CD4-positive, CD25-positive, alpha-beta regulatory T cell (primary cell): ENCODE results near the gene EMC8. TPM values are rescaled to one million over a fixed set of nuclear protein-coding genes. Genes with fewer than 3 reads are reported as not detected.
"Not testable (repeated sequence)": the region's sequence is repeated elsewhere in the genome, so short reads cannot be mapped to it uniquely, and the experiment has no call there.

ENCODE experiments used
- ATAC-seq, 2 donors: fragments of 150-1000 bp; cut with Tn5 transposase; one replicate each; pipeline ENCODE4 v1.10.0; 2021; ENCODE audit warnings: low read depth in 2 of 2, moderate number of reproducible peaks in 2 of 2, moderate library complexity in 1 of 2
- DNase-seq, 3 donors: peaks; one replicate each; pipeline versions ENCODE4 v3.0.0 to v3.0.0-alpha.2; 2012 to 2022; ENCODE audit warnings: mixed read lengths in 1 of 3
- H3K27ac ChIP-seq: one replicate; pipeline ENCODE4 v1.7.0; 2013; ENCODE audit warnings: mild to moderate bottlenecking, low read length; ENCODE audit not compliant: insufficient read depth, poor library complexity, severe bottlenecking
- H3K27me3 ChIP-seq: one replicate; pipeline ENCODE4 v1.7.0; 2013; ENCODE audit warnings: low read length; ENCODE audit not compliant: control insufficient read depth, insufficient read depth
- H3K36me3 ChIP-seq: one replicate; pipeline ENCODE4 v1.7.0; 2013; ENCODE audit warnings: mild to moderate bottlenecking, low read length, moderate library complexity; ENCODE audit not compliant: control insufficient read depth, insufficient read depth
- H3K4me1 ChIP-seq: 2 replicates; pipeline ENCODE4 v1.7.0; 2013; ENCODE audit warnings: mild to moderate bottlenecking, low read length; ENCODE audit not compliant: insufficient read depth, control insufficient read depth, poor library complexity, severe bottlenecking
- H3K4me3 ChIP-seq: one replicate; pipeline ENCODE4 v1.7.0; 2013; ENCODE audit warnings: low read depth, mild to moderate bottlenecking, low read length, moderate library complexity
- H3K9me3 ChIP-seq, 2 experiments: 1 replicate in 1 of 2; 2 replicates in 1 of 2; pipeline ENCODE4 v1.7.0; 2013; ENCODE audit warnings: low read length in 2 of 2, mild to moderate bottlenecking in 1 of 2, moderate library complexity in 1 of 2; ENCODE audit not compliant: control insufficient read depth in 2 of 2
- H3K27ac Mint-ChIP-seq, 3 donors: one replicate each; pipeline ENCODE4 v1.8.0; 2020 to 2022; ENCODE audit warnings: mild to moderate bottlenecking in 3 of 3, mixed read lengths in 3 of 3, moderate library complexity in 2 of 3
- H3K27me3 Mint-ChIP-seq: one replicate; pipeline ENCODE4 v1.8.0; 2022; ENCODE audit warnings: mild to moderate bottlenecking, mixed read lengths
- H3K36me3 Mint-ChIP-seq: one replicate; pipeline ENCODE4 v1.8.0; 2020; ENCODE audit warnings: mixed read lengths
- H3K4me1 Mint-ChIP-seq, 4 donors: one replicate each; pipeline ENCODE4 v1.8.0; 2020 to 2022; ENCODE audit warnings: mixed read lengths in 4 of 4, mild to moderate bottlenecking in 1 of 4
- H3K4me3 Mint-ChIP-seq, 4 donors: one replicate each; pipeline ENCODE4 v1.8.0; 2020 to 2022; ENCODE audit warnings: mild to moderate bottlenecking in 4 of 4, mixed read lengths in 4 of 4, moderate library complexity in 3 of 4
- H3K9me3 Mint-ChIP-seq, 7 donors: one replicate each; pipeline ENCODE4 v1.8.0; 2020 to 2022; ENCODE audit warnings: mixed read lengths in 7 of 7, mild to moderate bottlenecking in 3 of 7, moderate library complexity in 2 of 7
- polyA plus RNA-seq, 4 donors: library from polyadenylated mRNA; unstranded; fragments of 300-500 nt; fragmentation: Illumina TruSeq; gene quantifications; one replicate each; pipeline ENCODE4 v1.2.3, GENCODE V29; 2021
- total RNA-seq: library from RNA; stranded (reverse); gene quantifications from one replicate; pipeline ENCODE4 v1.2.3, GENCODE V29; 2022

The EMC8 gene
- total and polyA plus RNA-seq, 5 donors from 2014 or later = 23.7 to 36.9 (median 28.8) TPM

DNA sequence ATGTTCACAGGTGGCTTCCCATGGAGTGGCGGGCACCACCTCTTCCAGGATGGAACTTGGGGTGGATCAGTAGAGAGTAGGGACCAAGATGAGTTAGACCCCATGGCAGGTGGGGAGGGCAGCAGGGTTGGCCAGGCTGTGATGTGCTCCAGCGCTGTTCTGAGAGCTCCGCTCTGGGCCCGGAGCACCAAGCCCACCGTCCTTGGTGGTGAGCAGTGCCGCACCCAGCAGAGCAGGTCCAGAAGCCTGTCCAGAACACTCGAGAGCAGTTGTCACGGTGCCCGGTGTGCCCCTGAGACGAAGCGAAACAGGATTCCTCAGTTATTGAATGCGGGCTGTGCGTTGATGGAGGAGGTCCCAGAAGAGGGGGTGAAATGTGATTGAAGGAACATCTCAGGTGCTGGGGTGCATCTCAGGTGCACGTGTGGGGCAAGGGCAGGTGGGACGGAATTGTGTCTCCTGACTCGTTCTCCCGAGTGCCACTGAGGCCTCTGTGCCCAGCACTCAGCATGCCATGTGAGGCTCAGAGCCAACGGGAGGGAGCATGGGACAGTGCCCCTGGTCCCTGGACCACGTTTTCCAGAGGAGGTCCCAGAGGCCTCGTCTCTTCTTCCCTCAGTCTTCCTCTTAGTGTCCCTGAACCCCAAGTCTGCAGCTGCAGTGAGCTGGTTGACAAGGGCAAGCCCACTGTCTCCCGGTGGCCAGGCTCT, 39.7 kb upstream of the EMC8 start:
- no peak overlapping the region for H3K4me3 Mint-ChIP-seq
- peaks cover 0 to 2% (median 0%) of the 10 kb centered on the region in 7 donors for H3K9me3 Mint-ChIP-seq
- DNase-seq (no peak), ATAC-seq (no peak)
- Histone ChIP-seq H3K4me3 (no peak overlapping the region), H3K9me3 (no peaks in the 10 kb centered on the region), H3K36me3 (no peaks in the 10 kb centered on the region), H3K27ac (no peak overlapping the region), H3K27me3 (no peaks in the 10 kb centered on the region), H3K4me1 (no peaks in the 10 kb centered on the region)
- no peak overlapping the region for H3K27ac Mint-ChIP-seq
- H3K4me1 Mint-ChIP-seq = no peaks in the 10 kb centered on the region
- no peaks in the 10 kb centered on the region for H3K36me3 Mint-ChIP-seq
- peaks cover 13% of the 10 kb centered on the region for H3K27me3 Mint-ChIP-seq

DNA sequence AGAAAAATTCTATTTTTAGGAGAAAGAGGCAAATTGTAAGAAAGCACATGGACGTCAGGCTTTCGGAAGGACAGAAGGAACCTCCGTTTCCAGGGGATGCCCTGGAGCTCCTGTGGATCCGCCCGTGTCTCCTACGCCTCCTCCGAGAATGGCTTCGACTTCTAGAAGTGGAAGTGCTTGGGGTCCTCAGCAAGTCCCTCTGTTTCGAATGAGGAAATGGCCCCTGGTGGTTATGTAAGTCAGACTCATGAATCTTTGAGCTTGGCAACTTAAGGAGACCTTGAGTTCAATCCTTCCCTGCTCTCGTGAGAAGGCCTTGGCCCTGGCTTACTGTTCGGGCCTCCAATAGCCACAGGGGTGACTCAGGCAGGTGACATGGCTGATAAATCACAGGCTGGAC, 39.0 kb upstream of the EMC8 start:
- ATAC-seq (no peak), DNase-seq (no peak)
- Histone ChIP-seq H3K9me3 (no peaks in the 10 kb centered on the region), H3K4me1 (no peaks in the 10 kb centered on the region), H3K36me3 (no peaks in the 10 kb centered on the region), H3K4me3 (no peak overlapping the region), H3K27me3 (no peaks in the 10 kb centered on the region), H3K27ac (no peak overlapping the region)
- Mint-ChIP-seq H3K36me3 (no peaks in the 10 kb centered on the region), H3K4me3 (no peak overlapping the region), H3K9me3 (peaks cover 0 to 2% (median 0%) of the 10 kb centered on the region in 7 donors), H3K4me1 (no peaks in the 10 kb centered on the region), H3K27me3 (peaks cover 13% of the 10 kb centered on the region), H3K27ac (no peak overlapping the region)

DNA sequence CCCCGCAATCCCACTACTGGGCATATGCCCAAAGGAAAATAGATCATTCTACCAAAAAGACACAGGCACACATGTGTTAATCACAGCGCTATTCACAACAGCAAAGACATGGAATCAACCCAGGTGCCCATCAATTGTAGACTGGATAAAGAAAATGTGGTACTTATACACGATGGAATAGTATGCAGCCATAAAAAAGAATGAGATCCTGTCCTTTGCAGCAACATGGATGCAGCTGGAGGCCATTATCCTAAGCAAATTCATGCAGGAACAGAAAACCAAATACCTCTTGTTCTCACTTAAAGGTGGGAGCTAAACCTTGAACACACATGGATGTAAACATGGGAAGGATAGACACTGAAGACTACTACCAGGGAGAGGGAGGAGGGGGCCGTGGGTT, 38.3 kb upstream of the EMC8 start:
- H3K4me3 Mint-ChIP-seq, H3K36me3 Mint-ChIP-seq, H3K36me3 ChIP-seq, H3K4me1 Mint-ChIP-seq, ATAC-seq, H3K4me1 ChIP-seq, H3K9me3 Mint-ChIP-seq, H3K4me3 ChIP-seq, H3K27me3 ChIP-seq, DNase-seq, H3K27ac ChIP-seq, H3K9me3 ChIP-seq: not testable (repeated sequence)
- peak overlapping the region in 1 of 3 donors; percentile 53 for H3K27ac Mint-ChIP-seq
- H3K27me3 Mint-ChIP-seq = peaks cover 13% of the 10 kb centered on the region

DNA sequence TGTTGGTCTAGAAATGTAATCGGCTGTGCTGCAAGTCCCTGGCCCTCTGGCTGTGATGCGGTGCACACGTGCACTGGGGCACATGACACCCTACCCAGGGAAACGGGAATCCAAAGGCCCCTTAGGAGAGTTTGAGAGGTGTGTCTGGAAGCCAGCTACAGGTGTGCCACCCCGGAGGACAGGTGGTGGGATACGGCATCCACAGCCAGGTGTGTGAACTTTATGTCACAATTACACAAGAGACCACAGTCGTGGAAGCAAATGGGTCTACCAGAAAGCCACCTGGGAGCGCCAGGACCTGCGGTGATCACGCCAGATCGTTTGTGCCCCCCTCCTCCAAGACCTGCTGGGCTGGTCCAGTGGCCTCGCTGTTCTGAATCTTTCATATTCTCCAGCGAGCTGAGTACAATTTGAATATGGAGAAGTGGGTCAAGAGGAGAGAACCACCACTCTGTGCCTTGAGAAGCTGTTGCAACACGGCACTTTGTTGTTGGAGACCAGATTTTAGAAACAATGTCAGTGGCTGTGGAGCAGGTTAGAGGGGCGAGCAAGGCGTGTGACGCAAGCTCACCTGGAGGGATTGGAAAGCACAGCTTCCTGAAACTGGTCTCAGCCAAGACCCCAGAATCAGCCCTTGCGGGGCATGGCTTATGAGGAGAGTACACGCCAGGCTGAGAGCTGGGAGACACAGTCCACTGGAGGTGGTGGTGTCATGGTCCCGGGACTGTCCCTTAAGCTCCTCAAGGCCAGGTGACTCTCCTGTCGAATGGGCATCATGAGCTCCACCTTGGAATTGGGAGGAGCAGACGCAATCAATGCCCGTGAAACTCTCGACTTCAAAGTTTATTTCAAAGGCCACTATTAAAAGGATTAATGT, 37.6 kb upstream of the EMC8 start:
- DNase-seq = no peak
- Histone ChIP-seq H3K4me1 (no peaks in the 10 kb centered on the region), H3K9me3 (no peaks in the 10 kb centered on the region), H3K27ac (no peak overlapping the region), H3K4me3 (no peak overlapping the region), H3K27me3 (no peaks in the 10 kb centered on the region), H3K36me3 (no peaks in the 10 kb centered on the region)
- no peaks in the 10 kb centered on the region for H3K4me1 Mint-ChIP-seq
- peaks cover 0 to 3% (median 0%) of the 10 kb centered on the region in 7 donors for H3K9me3 Mint-ChIP-seq
- ATAC-seq = no peak
- peaks cover 13% of the 10 kb centered on the region for H3K27me3 Mint-ChIP-seq
- H3K27ac Mint-ChIP-seq = peak overlapping the region in 1 of 3 donors; percentile 53
- H3K4me3 Mint-ChIP-seq = no peak overlapping the region
- H3K36me3 Mint-ChIP-seq = no peaks in the 10 kb centered on the region

DNA sequence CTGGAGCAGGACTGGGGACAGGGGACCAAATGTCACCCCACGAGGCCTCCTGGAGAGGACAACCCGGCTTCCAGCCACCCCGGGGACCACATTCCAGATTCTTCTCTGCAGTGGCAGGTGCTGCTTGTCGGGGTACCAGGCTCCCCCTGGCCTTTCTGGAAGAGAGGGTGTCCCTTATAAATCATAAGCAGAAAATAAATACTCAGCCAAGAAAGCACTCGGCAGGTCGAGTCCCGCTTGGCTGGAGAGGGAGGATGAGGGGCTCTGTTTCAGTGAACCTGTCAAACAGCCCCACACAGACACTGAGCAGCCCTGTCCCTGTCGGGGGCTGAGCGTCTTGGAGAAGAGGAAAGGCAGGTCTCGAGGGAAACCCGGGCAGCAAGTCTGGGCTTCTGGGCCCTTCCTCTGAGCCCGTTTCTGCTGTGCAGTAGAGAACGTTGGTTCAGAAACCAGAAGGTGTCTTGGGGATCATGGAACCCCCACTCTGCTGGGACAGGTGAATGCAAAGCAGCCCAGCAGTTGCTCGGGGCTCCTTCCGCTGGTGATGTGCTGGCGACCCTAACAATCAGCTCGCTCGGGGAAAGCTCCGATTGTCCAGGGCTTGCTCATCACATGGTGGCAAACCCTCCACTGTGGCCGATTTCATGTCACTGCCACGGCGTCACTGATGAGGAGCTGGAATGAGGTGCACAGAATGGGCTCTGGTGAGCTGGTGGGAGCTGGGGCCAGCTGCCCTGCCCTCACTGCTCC, 36.8 kb upstream of the EMC8 start:
- Mint-ChIP-seq H3K4me1 (no peaks in the 10 kb centered on the region), H3K27ac (no peak overlapping the region), H3K4me3 (no peak overlapping the region), H3K36me3 (no peaks in the 10 kb centered on the region), H3K9me3 (peaks cover 0 to 3% (median 0%) of the 10 kb centered on the region in 7 donors), H3K27me3 (peaks cover 18% of the 10 kb centered on the region)
- no peaks in the 10 kb centered on the region for H3K9me3 ChIP-seq
- H3K36me3 ChIP-seq = no peaks in the 10 kb centered on the region
- DNase-seq (no peak), ATAC-seq (no peak)
- H3K27me3 ChIP-seq = no peaks in the 10 kb centered on the region
- H3K4me3 ChIP-seq = no peak overlapping the region
- no peaks in the 10 kb centered on the region for H3K4me1 ChIP-seq
- H3K27ac ChIP-seq = no peak overlapping the region

DNA sequence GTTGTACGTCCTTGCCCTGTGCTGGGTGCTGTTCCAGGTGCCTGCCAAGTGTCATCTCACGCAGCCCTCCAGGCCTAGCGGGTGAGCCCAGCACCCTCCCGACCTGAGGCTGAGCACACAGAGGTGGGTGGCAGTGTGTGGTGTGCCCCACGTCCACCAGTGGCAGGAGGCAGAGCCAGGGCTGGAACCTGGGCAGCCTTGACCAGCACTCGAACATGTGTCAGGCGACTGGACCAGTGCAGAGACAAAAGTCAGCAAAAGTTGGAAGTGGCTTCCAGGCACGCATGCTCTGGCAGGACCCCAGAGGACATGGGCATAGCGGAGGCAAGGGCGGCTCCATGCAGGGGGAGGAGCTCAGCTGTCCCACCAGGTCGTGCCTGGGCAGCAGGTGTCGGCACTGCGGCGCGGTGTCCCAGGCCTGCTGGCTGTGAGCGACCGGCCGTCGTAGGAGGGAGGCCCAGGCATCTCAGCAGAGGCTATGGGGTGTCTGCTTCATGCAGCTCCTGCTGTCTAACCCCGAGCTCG, 35.9 kb upstream of the EMC8 start:
- H3K27me3 ChIP-seq = no peaks in the 10 kb centered on the region
- H3K9me3 ChIP-seq = no peaks in the 10 kb centered on the region
- Mint-ChIP-seq H3K36me3 (no peaks in the 10 kb centered on the region), H3K9me3 (peaks cover 0 to 3% (median 0%) of the 10 kb centered on the region in 7 donors), H3K4me3 (no peak overlapping the region), H3K27ac (no peak overlapping the region), H3K4me1 (no peaks in the 10 kb centered on the region), H3K27me3 (peaks cover 22% of the 10 kb centered on the region)
- H3K36me3 ChIP-seq = no peaks in the 10 kb centered on the region
- ATAC-seq (no peak), DNase-seq (no peak)
- H3K4me3 ChIP-seq = no peak overlapping the region
- no peaks in the 10 kb centered on the region for H3K4me1 ChIP-seq
- no peak overlapping the region for H3K27ac ChIP-seq

DNA sequence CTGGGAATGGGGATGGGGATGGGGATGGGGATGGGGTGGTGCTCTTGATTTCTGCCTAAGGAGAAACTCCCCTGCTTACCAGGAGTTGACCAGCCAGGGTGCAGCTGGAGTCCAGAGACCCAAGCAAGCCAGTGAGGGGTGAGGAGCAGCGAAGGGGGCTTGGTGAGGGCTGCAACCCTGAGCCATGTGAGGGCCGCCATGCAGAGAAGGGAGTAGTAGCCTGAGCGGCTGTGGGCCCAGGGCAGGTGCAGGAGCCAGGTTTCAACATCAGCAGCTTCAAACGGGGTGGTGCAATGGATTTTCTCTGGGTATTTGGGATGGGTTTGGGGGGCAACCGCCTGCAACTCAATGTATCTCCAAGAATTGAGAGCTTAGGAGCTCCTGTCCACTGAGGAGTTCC, 35.4 kb upstream of the EMC8 start:
- H3K4me1 Mint-ChIP-seq = no peaks in the 10 kb centered on the region
- Histone ChIP-seq H3K4me1 (no peaks in the 10 kb centered on the region), H3K4me3 (no peak overlapping the region), H3K27ac (no peak overlapping the region), H3K9me3 (no peaks in the 10 kb centered on the region), H3K36me3 (no peaks in the 10 kb centered on the region), H3K27me3 (no peaks in the 10 kb centered on the region)
- peaks cover 22% of the 10 kb centered on the region for H3K27me3 Mint-ChIP-seq
- no peak for ATAC-seq
- peaks cover 0 to 3% (median 0%) of the 10 kb centered on the region in 7 donors for H3K9me3 Mint-ChIP-seq
- H3K4me3 Mint-ChIP-seq = no peak overlapping the region
- no peak overlapping the region for H3K27ac Mint-ChIP-seq
- no peak for DNase-seq
- no peaks in the 10 kb centered on the region for H3K36me3 Mint-ChIP-seq
